HepG2 (cell line): ENCODE data around the gene PTPRC. TPM values are rescaled to one million over a fixed set of nuclear protein-coding genes. Genes with fewer than 3 reads are reported as not detected.

ENCODE experiments used
- ATAC-seq: fragments of 200-7000 bp; cut with Tn5 transposase; 3 replicates; pipeline ENCODE4 v1.9.1; 2020; ENCODE audit warnings: mild to moderate bottlenecking, moderate library complexity
- BruUV-seq: library from RNA; stranded (reverse); fragments of 400-500 nt; replicated peaks from 2 replicates; lab custom pipeline; 2021; lab: Mats Ljungman, UMichigan
- CTCF ChIA-PET: fragments of 300-600 bp; formaldehyde crosslinking; extraction: SDS; loops from one replicate; lab custom pipeline; 2021; ENCODE audit warnings: low total read pairs, inconsistent platforms, low intra/inter-chr PET ratio; lab: Yijun Ruan, JAX
- POLR2A ChIA-PET: fragments of 350-600 bp; sonication (Branson Sonifier 250); formaldehyde crosslinking; loops from one replicate; lab custom pipeline; 2020; ENCODE audit warnings: antibody characterized with exemption, inconsistent platforms; lab: Yijun Ruan, JAX
- DNase-seq: peaks from one replicate; pipeline ENCODE4 v3.0.0-alpha.2; 2015; ENCODE audit warnings: low spot score
- FAIRE-seq: peaks from 3 replicates; lab custom pipeline; 2011; peaks lifted over from hg19 to GRCh38; lab: Jason Lieb, UNC
- H2AFZ ChIP-seq: one replicate; pipeline ENCODE4 v1.6.1; 2011; ENCODE audit warnings: low read length, inconsistent platforms
- H3K27ac ChIP-seq: fragments of 300-600 bp; 3 replicates; pipeline ENCODE4 v1.8.0; 2011; ENCODE audit warnings: mixed run types, mild to moderate bottlenecking, mixed read lengths, low read length, inconsistent platforms; ENCODE audit not compliant: insufficient read depth; ENCODE audit errors: extremely low read length
- H3K27me3 ChIP-seq, 2 experiments: fragments of 200-600 bp in 1 of 2; 2 replicates in 1 of 2; 3 replicates in 1 of 2; pipeline versions ENCODE4 v1.6.0 to v1.8.0; 2011; ENCODE audit warnings: low read length in 2 of 2, mild to moderate bottlenecking in 2 of 2, moderate library complexity in 2 of 2, inconsistent platforms in 1 of 2; ENCODE audit not compliant: insufficient read depth in 2 of 2, control insufficient read depth in 1 of 2
- H3K36me3 ChIP-seq, 2 experiments: fragments of 200-600 bp in 1 of 2; replicated peaks in 1 of 2; 2 replicates in 1 of 2; 3 replicates in 1 of 2; pipeline versions ENCODE4 v1.5.1 to v1.8.0; 2011; ENCODE audit warnings: low read length in 2 of 2, inconsistent platforms in 1 of 2; ENCODE audit not compliant: insufficient read depth in 2 of 2, control insufficient read depth in 1 of 2
- H3K4me1 ChIP-seq: 2 replicates; pipeline ENCODE4 v1.5.1; 2012; ENCODE audit warnings: low read length, inconsistent platforms; ENCODE audit not compliant: insufficient read depth
- H3K4me2 ChIP-seq: 2 replicates; pipeline ENCODE4 v1.6.0; 2011; ENCODE audit warnings: low read depth, low read length, inconsistent platforms
- H3K4me3 ChIP-seq, 3 experiments: fragments of 200-600 bp in 1 of 3; sonication (generic), shearing (Covaris generic) in 1 of 3; replicated peaks in 1 of 3; 2 replicates each; pipeline ENCODE4 v1.5.1; 2011 to 2016; ENCODE audit warnings: low read length in 3 of 3, inconsistent platforms in 2 of 3, low read depth in 2 of 3, mild to moderate bottlenecking in 2 of 3, control low read depth in 1 of 3, mixed read lengths in 1 of 3; ENCODE audit not compliant: insufficient read depth in 1 of 3
- H3K79me2 ChIP-seq: one replicate; pipeline ENCODE4 v1.6.1; 2011; ENCODE audit warnings: low read length, inconsistent platforms; ENCODE audit not compliant: insufficient read depth
- H3K9ac ChIP-seq: 2 replicates; pipeline ENCODE4 v1.6.0; 2011; ENCODE audit warnings: mild to moderate bottlenecking, low read depth, low read length, inconsistent platforms; ENCODE audit not compliant: insufficient read depth
- H3K9me3 ChIP-seq: 2 replicates; pipeline ENCODE4 v1.5.1; 2012; ENCODE audit warnings: mild to moderate bottlenecking, low read length
- H4K20me1 ChIP-seq: 2 replicates; pipeline ENCODE4 v1.6.0; 2011; ENCODE audit warnings: inconsistent platforms, mild to moderate bottlenecking, low read length, moderate library complexity; ENCODE audit not compliant: insufficient read depth
- KAT2B ChIP-seq: fragments of 150-350 bp; IDR thresholded peaks from 2 replicates; pipeline ENCODE4 v1.6.1; 2014; ENCODE audit warnings: low read depth, low read length, borderline replicate concordance
- KDM2A ChIP-seq: sonication (generic); formaldehyde crosslinking; IDR thresholded peaks from 2 replicates; pipeline ENCODE4 v1.4.0; 2020; ENCODE audit warnings: low read depth, missing genetic modification reagents, borderline replicate concordance
- MLLT10 ChIP-seq: sonication (generic); formaldehyde crosslinking; IDR thresholded peaks from 2 replicates; pipeline ENCODE4 v1.4.0; 2020; ENCODE audit warnings: missing genetic modification reagents
- MLX ChIP-seq: IDR thresholded peaks from 2 replicates; pipeline ENCODE4 v1.6.1; 2016
- NKX3-1 ChIP-seq: sonication (generic); formaldehyde crosslinking; IDR thresholded peaks from 2 replicates; pipeline ENCODE4 v1.5.0; 2020; ENCODE audit warnings: missing genetic modification reagents
- RFX5 ChIP-seq: IDR thresholded peaks from 2 replicates; pipeline ENCODE4 v1.6.1; 2011; ENCODE audit warnings: low read depth, low read length, improper control_type of control experiment
- RFXANK ChIP-seq: IDR thresholded peaks from 2 replicates; pipeline ENCODE4 v1.6.1; 2016
- THAP11 ChIP-seq: IDR thresholded peaks from 2 replicates; pipeline ENCODE4 v1.6.1; 2016; ENCODE audit warnings: missing biosample characterization, missing genetic modification reagents
- TIGD3 ChIP-seq: sonication (generic); formaldehyde crosslinking; IDR thresholded peaks from 2 replicates; pipeline ENCODE4 v1.5.1; 2020; ENCODE audit warnings: mild to moderate bottlenecking, missing genetic modification reagents, borderline replicate concordance
- ZFY ChIP-seq: sonication (generic); formaldehyde crosslinking; IDR thresholded peaks from 2 replicates; pipeline ENCODE4 v1.4.0; 2020; ENCODE audit warnings: missing genetic modification reagents
- ZNF136 ChIP-seq: sonication (generic); formaldehyde crosslinking; IDR thresholded peaks from 2 replicates; pipeline ENCODE4 v1.8.1; 2022; ENCODE audit warnings: low read depth, mild to moderate bottlenecking, moderate library complexity, missing genetic modification reagents
- ZNF333 ChIP-seq: sonication (generic); formaldehyde crosslinking; IDR thresholded peaks from 2 replicates; pipeline ENCODE4 v1.4.0; 2020; ENCODE audit warnings: mild to moderate bottlenecking, missing genetic modification reagents, borderline replicate concordance
- ZNF75D ChIP-seq: sonication (generic); formaldehyde crosslinking; IDR thresholded peaks from 2 replicates; pipeline ENCODE4 v1.8.1; 2023; ENCODE audit warnings: missing genetic modification reagents, mild to moderate bottlenecking, borderline replicate concordance
- in situ Hi-C: cut with HindIII; loops from 2 replicates; pipeline ENCODE4 v1.10.0; 2017; ENCODE audit warnings: low pct_unique_long_range_greater_than_20kb; ENCODE audit not compliant: extremely low pct_ligation_motif_present
- intact Hi-C: fragments of 100-400 bp; cut with micrococcal nuclease; formaldehyde crosslinking; loops from one replicate; pipeline ENCODE4 v1.10.0; 2022; ENCODE audit not compliant: unreplicated experiment
- polyA plus RNA-seq, 8 experiments: library from polyadenylated mRNA; depleted of rRNA in 3 of 8; stranded (reverse) in 7 of 8; unstranded in 1 of 8; fragments of >200 nt; fragmentation: Illumina TruSeq in 4 of 8; extraction: Trizol in 4 of 8; gene quantifications; 2 replicates each; pipeline versions ENCODE4 v1.2.1 to v1.2.3, GENCODE V29; 2011 to 2016; ENCODE audit warnings: low read depth in 4 of 8, missing spikeins in 1 of 8, mixed read lengths in 1 of 8; ENCODE audit not compliant: insufficient read depth in 1 of 8
- total RNA-seq, 5 experiments: library from RNA; depleted of rRNA; stranded (reverse); fragments of >200 nt; fragmentation: Illumina TruSeq; extraction: Trizol; gene quantifications; 2 replicates each; pipeline ENCODE4 v1.2.3, GENCODE V29; 2016; ENCODE audit warnings: low read depth in 1 of 5
- TF ChIP-seq, protein P1 (sequence below): sonication (generic); formaldehyde crosslinking; IDR thresholded peaks from 2 replicates; pipeline ENCODE4 v1.4.0; 2020; ENCODE audit warnings: missing genetic modification reagents
- TF ChIP-seq, protein P2 (sequence below): sonication (generic); formaldehyde crosslinking; IDR thresholded peaks from 2 replicates; pipeline ENCODE4 v1.8.0; 2022; ENCODE audit warnings: mild to moderate bottlenecking, missing genetic modification reagents; ENCODE audit not compliant: insufficient replicate concordance

Gene PTPRC
- total and polyA plus RNA-seq, 2 of the 13 experiments (the other 11 are each of a cell fraction or from before 2014, with no cell fraction given): not detected

DNA sequence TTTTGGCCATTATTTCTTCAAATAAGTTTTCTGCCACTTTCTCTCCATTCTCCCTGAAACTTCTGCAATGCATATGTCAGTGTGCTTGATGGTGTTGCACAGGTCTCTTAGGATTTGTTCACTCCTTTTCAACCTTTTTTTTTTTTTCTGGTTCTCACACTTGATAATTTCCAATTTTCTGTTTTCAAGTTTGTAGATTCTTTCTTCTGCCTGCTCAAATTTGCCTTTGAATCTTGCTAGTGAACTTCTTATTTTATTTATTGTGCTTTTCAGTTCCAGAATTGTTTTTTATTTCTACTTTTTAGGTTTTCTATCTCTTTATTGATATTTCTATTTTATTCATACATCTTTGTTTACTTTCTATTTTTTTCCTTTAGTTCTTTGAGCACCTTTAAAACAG is 48.4 kb upstream of the PTPRC start:
- no peaks in the 10 kb centered on the region for H3K36me3 ChIP-seq
- TF ChIP-seq RFX5: no peak
- no peak for TF ChIP-seq ZFY
- no peak for TF ChIP-seq KDM2A (CRISPR knock-in tag)
- TF ChIP-seq NKX3-1 (CRISPR knock-in tag): no peak
- no peak for TF ChIP-seq ZNF136 (CRISPR knock-in tag)
- TF ChIP-seq, protein P1, sequence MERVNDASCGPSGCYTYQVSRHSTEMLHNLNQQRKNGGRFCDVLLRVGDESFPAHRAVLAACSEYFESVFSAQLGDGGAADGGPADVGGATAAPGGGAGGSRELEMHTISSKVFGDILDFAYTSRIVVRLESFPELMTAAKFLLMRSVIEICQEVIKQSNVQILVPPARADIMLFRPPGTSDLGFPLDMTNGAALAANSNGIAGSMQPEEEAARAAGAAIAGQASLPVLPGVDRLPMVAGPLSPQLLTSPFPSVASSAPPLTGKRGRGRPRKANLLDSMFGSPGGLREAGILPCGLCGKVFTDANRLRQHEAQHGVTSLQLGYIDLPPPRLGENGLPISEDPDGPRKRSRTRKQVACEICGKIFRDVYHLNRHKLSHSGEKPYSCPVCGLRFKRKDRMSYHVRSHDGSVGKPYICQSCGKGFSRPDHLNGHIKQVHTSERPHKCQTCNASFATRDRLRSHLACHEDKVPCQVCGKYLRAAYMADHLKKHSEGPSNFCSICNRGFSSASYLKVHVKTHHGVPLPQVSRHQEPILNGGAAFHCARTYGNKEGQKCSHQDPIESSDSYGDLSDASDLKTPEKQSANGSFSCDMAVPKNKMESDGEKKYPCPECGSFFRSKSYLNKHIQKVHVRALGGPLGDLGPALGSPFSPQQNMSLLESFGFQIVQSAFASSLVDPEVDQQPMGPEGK (CRISPR knock-in tag): no peak
- no peak for TF ChIP-seq MLX
- no peak for TF ChIP-seq RFXANK (CRISPR knock-in tag)
- TF ChIP-seq KAT2B: no peak
- TF ChIP-seq, protein P2, sequence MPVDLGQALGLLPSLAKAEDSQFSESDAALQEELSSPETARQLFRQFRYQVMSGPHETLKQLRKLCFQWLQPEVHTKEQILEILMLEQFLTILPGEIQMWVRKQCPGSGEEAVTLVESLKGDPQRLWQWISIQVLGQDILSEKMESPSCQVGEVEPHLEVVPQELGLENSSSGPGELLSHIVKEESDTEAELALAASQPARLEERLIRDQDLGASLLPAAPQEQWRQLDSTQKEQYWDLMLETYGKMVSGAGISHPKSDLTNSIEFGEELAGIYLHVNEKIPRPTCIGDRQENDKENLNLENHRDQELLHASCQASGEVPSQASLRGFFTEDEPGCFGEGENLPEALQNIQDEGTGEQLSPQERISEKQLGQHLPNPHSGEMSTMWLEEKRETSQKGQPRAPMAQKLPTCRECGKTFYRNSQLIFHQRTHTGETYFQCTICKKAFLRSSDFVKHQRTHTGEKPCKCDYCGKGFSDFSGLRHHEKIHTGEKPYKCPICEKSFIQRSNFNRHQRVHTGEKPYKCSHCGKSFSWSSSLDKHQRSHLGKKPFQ (CRISPR knock-in tag): no peak
- TF ChIP-seq TIGD3 (CRISPR knock-in tag): no peak
- TF ChIP-seq THAP11 (CRISPR knock-in tag): no peak
- no peak for TF ChIP-seq ZNF75D (CRISPR knock-in tag)
- no peak for TF ChIP-seq MLLT10 (CRISPR knock-in tag)
- TF ChIP-seq ZNF333: no peak
- DNase-seq: no peak
- no peaks in the 10 kb centered on the region for H3K4me1 ChIP-seq
- FAIRE-seq: no peak
- no peak overlapping the region for H2AFZ ChIP-seq
- H3K27ac ChIP-seq: no peak overlapping the region
- H3K9ac ChIP-seq: no peak overlapping the region
- in situ Hi-C loops (no loop called here), intact Hi-C loops (no loop called here)
- no TSS peak for BruUV-seq
- H3K4me3 ChIP-seq: no peak overlapping the region
- H3K9me3 ChIP-seq: no peaks in the 10 kb centered on the region
- POLR2A ChIA-PET: no interaction called here
- no peak for ATAC-seq
- no peaks in the 10 kb centered on the region for H3K79me2 ChIP-seq
- CTCF ChIA-PET: no interaction called here
- no peak overlapping the region for H3K4me2 ChIP-seq
- no peaks in the 10 kb centered on the region for H3K27me3 ChIP-seq
- no peaks in the 10 kb centered on the region for H4K20me1 ChIP-seq
